ENCODE data around the gene NFRKB.

DNA sequence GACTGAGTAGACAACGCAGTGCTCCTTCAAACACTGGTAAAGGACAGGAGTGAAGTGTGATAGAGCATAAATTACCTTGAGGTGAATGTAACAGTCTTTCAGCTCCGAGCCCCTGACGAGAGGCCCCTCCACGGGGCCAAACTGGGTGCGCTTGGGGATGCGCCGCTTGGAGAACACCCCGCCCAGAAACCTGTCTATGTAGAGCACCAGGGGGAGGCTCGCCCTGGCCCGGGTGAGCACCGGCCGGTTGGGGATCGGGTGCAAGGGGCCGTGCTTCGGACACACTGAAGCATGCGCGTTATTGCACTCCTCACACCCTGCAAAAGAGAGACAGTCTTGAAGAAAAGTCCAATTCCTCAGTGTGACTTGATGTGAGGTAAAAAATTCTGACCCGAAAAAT is 49.3 kb upstream of the NFRKB start:
- TF ChIP-seq CTCF (IDR thresholded peaks at IDR 0.05) (no peak), POLR2A (IDR thresholded peaks at IDR 0.05) (no peak), POLR2AphosphoS5 (IDR thresholded peaks at IDR 0.05) (no peak)

Measured in breast epithelium (tissue), 3 donors.